GM18951 (cell line): ENCODE data around the gene ACP3.

Experiments used
- POLR2A ChIP-seq: IDR thresholded peaks from 4 replicates; pipeline ENCODE4 v1.6.1; 2011; ENCODE audit warnings: mild to moderate bottlenecking; ENCODE audit not compliant: insufficient read length, insufficient read depth; ENCODE audit errors: extremely low read depth
- in situ Hi-C: fragments of 300-500 bp; cut with MboI; formaldehyde crosslinking; loops from one replicate; pipeline ENCODE4 v1.12.0; 2022; ENCODE audit warnings: low sequenced_read_pairs, mixed read lengths, inconsistent platforms; ENCODE audit not compliant: unreplicated experiment

The ACP3 gene

GRCh38 chr3:132317229-132317948, at the start of gene ACP3:
TSS of gene ACP3 (plus strand) at chr3:132317407. CDS start at chr3:132317457, 50 bp downstream.
- TF ChIP-seq POLR2A, result no peak
- in situ Hi-C loops, result no loop called here

- in situ Hi-C loops, result loop anchor here (25.0 kb wide), 1 partner anchor 368 kb away; no protein-coding TSS in a partner anchor
- TF ChIP-seq POLR2A, result no peak
These were observed 48.3 kb upstream of the ACP3 start for GRCh38 chr3:132268956-132269355.

GRCh38 chr3:132273036-132273435, 44.2 kb upstream of the ACP3 start:
- in situ Hi-C loops, result loop anchor here (25.0 kb wide), 1 partner anchor 364 kb away; no protein-coding TSS in a partner anchor

GRCh38 chr3:132276228-132276906, 40.8 kb upstream of the ACP3 start:
- in situ Hi-C loops, result no loop called here

More at GRCh38 chr3:132273036-132273435, 44.2 kb upstream of the ACP3 start:
- TF ChIP-seq POLR2A, result no peak

GRCh38 chr3:132279030-132279429, 38.2 kb upstream of the ACP3 start:
- in situ Hi-C loops, result no loop called here
- TF ChIP-seq POLR2A, result no peak

More at GRCh38 chr3:132276228-132276906, 40.8 kb upstream of the ACP3 start:
- no peak for TF ChIP-seq POLR2A

- TF ChIP-seq POLR2A, result no peak
- in situ Hi-C loops, result no loop called here
These were observed 33.8 kb upstream of the ACP3 start for GRCh38 chr3:132283440-132283839.

GRCh38 chr3:132283916-132284405, 33.2 kb upstream of the ACP3 start:
- in situ Hi-C loops, result no loop called here

GRCh38 chr3:132284781-132285619, 32.2 kb upstream of the ACP3 start:
- no peak for TF ChIP-seq POLR2A
- in situ Hi-C loops, result no loop called here

More at GRCh38 chr3:132283916-132284405, 33.2 kb upstream of the ACP3 start:
- TF ChIP-seq POLR2A, result no peak

GRCh38 chr3:132285620-132285945, 31.6 kb upstream of the ACP3 start:
- no peak for TF ChIP-seq POLR2A
- in situ Hi-C loops, result no loop called here

GRCh38 chr3:132286035-132286434, 31.2 kb upstream of the ACP3 start:
- in situ Hi-C loops, result no loop called here
- no peak for TF ChIP-seq POLR2A

GRCh38 chr3:132288357-132288756, 28.9 kb upstream of the ACP3 start:
- no peak for TF ChIP-seq POLR2A
- in situ Hi-C loops, result no loop called here

- in situ Hi-C loops, result no loop called here
These were observed 27.9 kb upstream of the ACP3 start for GRCh38 chr3:132289316-132289715.

GRCh38 chr3:132290833-132291232, 26.4 kb upstream of the ACP3 start:
- in situ Hi-C loops, result no loop called here
- TF ChIP-seq POLR2A, result no peak

More at GRCh38 chr3:132289316-132289715, 27.9 kb upstream of the ACP3 start:
- no peak for TF ChIP-seq POLR2A

GRCh38 chr3:132292042-132292441, 25.2 kb upstream of the ACP3 start:
- in situ Hi-C loops, result no loop called here
- no peak for TF ChIP-seq POLR2A
